WTC11 (cell line): ENCODE data around the gene GALNT11.

Source experiments
- CBFB ChIP-seq: sonication (generic); formaldehyde crosslinking; IDR thresholded peaks from 2 replicates; pipeline ENCODE4 v1.8.1; 2022; ENCODE audit warnings: mild to moderate bottlenecking, low read depth, missing genetic modification reagents
- NR2C2 ChIP-seq: sonication (generic); formaldehyde crosslinking; IDR thresholded peaks from 2 replicates; pipeline ENCODE4 v1.8.0; 2022; ENCODE audit warnings: mild to moderate bottlenecking, missing genetic modification reagents
- TEAD4 ChIP-seq: sonication (generic); formaldehyde crosslinking; IDR thresholded peaks from 2 replicates; pipeline ENCODE4 v1.8.0; 2022; ENCODE audit warnings: mild to moderate bottlenecking, missing genetic modification reagents
- ZNF671 ChIP-seq: fragments of 250-450 bp; sonication (Bioruptor Pico); IDR thresholded peaks from 2 replicates; pipeline ENCODE4 v1.8.0; 2021; ENCODE audit warnings: mild to moderate bottlenecking
- TF ChIP-seq, protein P1 (sequence below): fragments of 200-600 bp; IDR thresholded peaks from 2 replicates; pipeline ENCODE4 v1.8.0; 2022; ENCODE audit warnings: antibody characterized with exemption
- TF ChIP-seq, protein P2 (sequence below): sonication (generic); formaldehyde crosslinking; IDR thresholded peaks from 2 replicates; pipeline ENCODE4 v1.8.1; 2023; ENCODE audit warnings: mild to moderate bottlenecking, missing genetic modification reagents, moderate library complexity
- TF ChIP-seq, protein P3 (sequence below): sonication (generic); formaldehyde crosslinking; IDR thresholded peaks from 2 replicates; pipeline ENCODE4 v1.8.0; 2023; ENCODE audit warnings: missing genetic modification reagents
- TF ChIP-seq, protein P4 (sequence below): fragments of 250-450 bp; sonication (Bioruptor Pico); IDR thresholded peaks from 2 replicates; pipeline ENCODE4 v1.9.0; 2021; ENCODE audit warnings: moderate library complexity, mild to moderate bottlenecking, inconsistent platforms, borderline replicate concordance

DNA sequence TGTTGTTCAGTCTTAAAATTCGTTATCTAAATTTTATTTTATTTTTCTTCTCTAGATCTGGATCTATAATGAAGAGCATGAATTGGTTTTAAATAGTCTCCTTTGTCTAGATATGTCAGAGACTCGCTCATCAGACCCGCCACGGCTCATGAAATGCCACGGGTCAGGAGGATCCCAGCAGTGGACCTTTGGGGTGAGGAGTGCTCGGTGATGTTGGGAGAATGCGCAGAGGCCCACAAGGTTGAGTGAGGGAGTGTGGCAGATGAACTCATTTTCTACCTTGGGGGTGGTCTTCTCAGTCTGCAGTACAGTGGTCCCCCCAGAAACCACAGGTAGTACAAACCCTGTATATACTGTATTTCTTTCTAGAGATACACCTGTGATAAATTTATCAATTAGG, 95.3 kb downstream of the GALNT11 start:
- TF ChIP-seq CBFB (CRISPR knock-in tag) (no peak), TEAD4 (no peak), NR2C2 (CRISPR knock-in tag) (no peak), ZNF671 (CRISPR knock-in tag) (no peak)
- TF ChIP-seq, protein P1, sequence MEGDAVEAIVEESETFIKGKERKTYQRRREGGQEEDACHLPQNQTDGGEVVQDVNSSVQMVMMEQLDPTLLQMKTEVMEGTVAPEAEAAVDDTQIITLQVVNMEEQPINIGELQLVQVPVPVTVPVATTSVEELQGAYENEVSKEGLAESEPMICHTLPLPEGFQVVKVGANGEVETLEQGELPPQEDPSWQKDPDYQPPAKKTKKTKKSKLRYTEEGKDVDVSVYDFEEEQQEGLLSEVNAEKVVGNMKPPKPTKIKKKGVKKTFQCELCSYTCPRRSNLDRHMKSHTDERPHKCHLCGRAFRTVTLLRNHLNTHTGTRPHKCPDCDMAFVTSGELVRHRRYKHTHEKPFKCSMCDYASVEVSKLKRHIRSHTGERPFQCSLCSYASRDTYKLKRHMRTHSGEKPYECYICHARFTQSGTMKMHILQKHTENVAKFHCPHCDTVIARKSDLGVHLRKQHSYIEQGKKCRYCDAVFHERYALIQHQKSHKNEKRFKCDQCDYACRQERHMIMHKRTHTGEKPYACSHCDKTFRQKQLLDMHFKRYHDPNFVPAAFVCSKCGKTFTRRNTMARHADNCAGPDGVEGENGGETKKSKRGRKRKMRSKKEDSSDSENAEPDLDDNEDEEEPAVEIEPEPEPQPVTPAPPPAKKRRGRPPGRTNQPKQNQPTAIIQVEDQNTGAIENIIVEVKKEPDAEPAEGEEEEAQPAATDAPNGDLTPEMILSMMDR, result no peak
- TF ChIP-seq, protein P2, sequence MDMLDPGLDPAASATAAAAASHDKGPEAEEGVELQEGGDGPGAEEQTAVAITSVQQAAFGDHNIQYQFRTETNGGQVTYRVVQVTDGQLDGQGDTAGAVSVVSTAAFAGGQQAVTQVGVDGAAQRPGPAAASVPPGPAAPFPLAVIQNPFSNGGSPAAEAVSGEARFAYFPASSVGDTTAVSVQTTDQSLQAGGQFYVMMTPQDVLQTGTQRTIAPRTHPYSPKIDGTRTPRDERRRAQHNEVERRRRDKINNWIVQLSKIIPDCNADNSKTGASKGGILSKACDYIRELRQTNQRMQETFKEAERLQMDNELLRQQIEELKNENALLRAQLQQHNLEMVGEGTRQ (CRISPR knock-in tag), result no peak
- TF ChIP-seq, protein P3, sequence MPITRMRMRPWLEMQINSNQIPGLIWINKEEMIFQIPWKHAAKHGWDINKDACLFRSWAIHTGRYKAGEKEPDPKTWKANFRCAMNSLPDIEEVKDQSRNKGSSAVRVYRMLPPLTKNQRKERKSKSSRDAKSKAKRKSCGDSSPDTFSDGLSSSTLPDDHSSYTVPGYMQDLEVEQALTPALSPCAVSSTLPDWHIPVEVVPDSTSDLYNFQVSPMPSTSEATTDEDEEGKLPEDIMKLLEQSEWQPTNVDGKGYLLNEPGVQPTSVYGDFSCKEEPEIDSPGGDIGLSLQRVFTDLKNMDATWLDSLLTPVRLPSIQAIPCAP (CRISPR knock-in tag), result no peak
- TF ChIP-seq, protein P4, sequence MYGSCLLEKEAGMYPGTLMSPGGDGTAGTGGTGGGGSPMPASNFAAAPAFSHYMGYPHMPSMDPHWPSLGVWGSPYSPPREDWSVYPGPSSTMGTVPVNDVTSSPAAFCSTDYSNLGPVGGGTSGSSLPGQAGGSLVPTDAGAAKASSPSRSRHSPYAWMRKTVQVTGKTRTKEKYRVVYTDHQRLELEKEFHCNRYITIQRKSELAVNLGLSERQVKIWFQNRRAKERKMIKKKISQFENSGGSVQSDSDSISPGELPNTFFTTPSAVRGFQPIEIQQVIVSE (CRISPR knock-in tag), result no peak
